ENCODE results near the gene POLR3A. TPM values are rescaled to one million over a fixed set of nuclear protein-coding genes. Genes with fewer than 3 reads are reported as not detected.

POLR3A gene
- total and polyA plus RNA-seq, 12 donors = 4.2 to 12.5 (median 10.2) TPM

GRCh38 chr10:77921395-77921794 is 107.9 kb downstream of the POLR3A start:
- 85 to 91% methylated on average over 7 of the region's 7 CpGs for WGBS, 2 donors
- Histone ChIP-seq H3K27me3 (peaks cover 0 to 17% (median 0%) of the 10 kb centered on the region in 7 donors), H3K9me3 (no peaks in the 10 kb centered on the region), H3K4me3 (no peak overlapping the region), H3K4me1 (peaks cover 10 to 46% (median 19%) of the 10 kb centered on the region in 9 donors), H3K36me3 (peaks cover 0 to 3% (median 0%) of the 10 kb centered on the region in 9 donors), H3K27ac (no peak overlapping the region)
- intact Hi-C loops (cut with DNase I) = no loop called here
- TF ChIP-seq, protein P1, sequence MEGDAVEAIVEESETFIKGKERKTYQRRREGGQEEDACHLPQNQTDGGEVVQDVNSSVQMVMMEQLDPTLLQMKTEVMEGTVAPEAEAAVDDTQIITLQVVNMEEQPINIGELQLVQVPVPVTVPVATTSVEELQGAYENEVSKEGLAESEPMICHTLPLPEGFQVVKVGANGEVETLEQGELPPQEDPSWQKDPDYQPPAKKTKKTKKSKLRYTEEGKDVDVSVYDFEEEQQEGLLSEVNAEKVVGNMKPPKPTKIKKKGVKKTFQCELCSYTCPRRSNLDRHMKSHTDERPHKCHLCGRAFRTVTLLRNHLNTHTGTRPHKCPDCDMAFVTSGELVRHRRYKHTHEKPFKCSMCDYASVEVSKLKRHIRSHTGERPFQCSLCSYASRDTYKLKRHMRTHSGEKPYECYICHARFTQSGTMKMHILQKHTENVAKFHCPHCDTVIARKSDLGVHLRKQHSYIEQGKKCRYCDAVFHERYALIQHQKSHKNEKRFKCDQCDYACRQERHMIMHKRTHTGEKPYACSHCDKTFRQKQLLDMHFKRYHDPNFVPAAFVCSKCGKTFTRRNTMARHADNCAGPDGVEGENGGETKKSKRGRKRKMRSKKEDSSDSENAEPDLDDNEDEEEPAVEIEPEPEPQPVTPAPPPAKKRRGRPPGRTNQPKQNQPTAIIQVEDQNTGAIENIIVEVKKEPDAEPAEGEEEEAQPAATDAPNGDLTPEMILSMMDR (IDR thresholded peaks at IDR 0.05) = no peak
- no peak for ATAC-seq
- no peak for DNase-seq

DNA sequence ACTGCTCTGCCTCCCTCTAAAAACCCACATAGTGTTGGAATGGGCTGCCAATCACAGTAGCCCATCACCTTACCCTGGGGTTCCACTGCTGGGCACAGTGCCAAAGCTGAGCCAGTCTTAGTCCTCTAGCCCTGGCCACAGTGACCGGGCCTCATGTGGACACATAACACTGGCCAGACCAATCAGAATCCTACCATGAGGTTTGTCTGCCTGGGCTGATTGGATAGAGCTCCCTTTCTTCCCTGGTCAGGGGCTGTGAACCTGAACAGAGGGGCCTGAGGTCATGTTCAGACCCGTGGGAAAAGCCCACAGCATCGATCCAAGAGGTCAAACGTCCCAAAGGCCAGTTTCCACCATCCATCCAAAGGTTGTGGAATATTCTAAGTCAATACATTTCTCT is 108.8 kb downstream of the POLR3A start:
- H3K27me3 ChIP-seq = peaks cover 0 to 9% (median 0%) of the 10 kb centered on the region in 7 donors
- DNase-seq (no peak), ATAC-seq (no peak)
- no peak overlapping the region for H3K4me3 ChIP-seq
- intact Hi-C loops (cut with DNase I) = no loop called here
- peaks cover 0 to 3% (median 0%) of the 10 kb centered on the region in 9 donors for H3K36me3 ChIP-seq
- H3K27ac ChIP-seq = no peak overlapping the region
- no peaks in the 10 kb centered on the region for H3K9me3 ChIP-seq
- TF ChIP-seq, protein P1 (IDR thresholded peaks at IDR 0.05) = no peak
- 68 to 75% methylated on average over 4 of the region's 4 CpGs for WGBS, 2 donors
- H3K4me1 ChIP-seq = peaks cover 9 to 40% (median 16%) of the 10 kb centered on the region in 9 donors

GRCh38 chr10:77919713-77920108 is 109.6 kb downstream of the POLR3A start:
- TF ChIP-seq, protein P1 (IDR thresholded peaks at IDR 0.05) = no peak
- no peak for DNase-seq
- Histone ChIP-seq H3K4me1 (peaks cover 1 to 32% (median 10%) of the 10 kb centered on the region in 9 donors), H3K27ac (no peak overlapping the region), H3K4me3 (no peak overlapping the region), H3K36me3 (peaks cover 0 to 3% (median 0%) of the 10 kb centered on the region in 9 donors), H3K9me3 (no peaks in the 10 kb centered on the region), H3K27me3 (peaks cover 0 to 2% (median 0%) of the 10 kb centered on the region in 7 donors)
- intact Hi-C loops (cut with DNase I) = no loop called here
- no peak for ATAC-seq
- WGBS, 2 donors = 62% methylated on average over 4 of the region's 4 CpGs

Other genes with a start within 250 kb of the POLR3A start
- 10 to 100 TPM in 7 of 10 donors, 1 to 10 TPM in 3; 6.6 to 14.1 (median 11.7) TPM for gene DLG5, start 102.8 kb downstream of the POLR3A start, total RNA-seq
- gene DLG5, start 102.8 kb downstream of the POLR3A start, polyA plus RNA-seq = 1 to 10 TPM; 5.0 to 5.8 TPM
- 100 to 1,000 TPM; 568 to 990 (median 790) TPM for gene RPS24, start 4.3 kb upstream of the POLR3A start, total RNA-seq
- gene RPS24, start 4.3 kb upstream of the POLR3A start, polyA plus RNA-seq = 1,000 to 10,000 TPM; 2,771 to 4,355 TPM